AG04449 (cell line): ENCODE results near the gene IFNL3.
"Not testable (repeated sequence)": the region's sequence is repeated elsewhere in the genome, so short reads cannot be mapped to it uniquely, and the experiment has no call there.

Experiments
- CTCF ChIA-PET: fragments of 350-600 bp; formaldehyde crosslinking; extraction: SDS; loops from one replicate; lab custom pipeline; 2021; ENCODE audit warnings: antibody characterized with exemption; lab: Yijun Ruan, JAX
- POLR2A ChIA-PET: fragments of 400-600, 350-600 bp; formaldehyde crosslinking; extraction: SDS; loops from one replicate; lab custom pipeline; 2020; ENCODE audit warnings: antibody characterized with exemption, inconsistent platforms; lab: Yijun Ruan, JAX
- DNase-seq: peaks from one replicate; pipeline ENCODE4 v3.0.0-alpha.2; 2010; ENCODE audit warnings: low read depth, low spot score
- H3K4me3 ChIP-seq: 2 replicates; pipeline ENCODE4 v1.5.1; 2011; ENCODE audit warnings: low read depth, mild to moderate bottlenecking, control low read depth, low read length
- CTCF ChIP-seq: IDR thresholded peaks from one replicate; pipeline ENCODE4 v1.5.1; 2011; ENCODE audit warnings: mild to moderate bottlenecking, moderate library complexity, low read length, control low read depth, inconsistent platforms; ENCODE audit not compliant: insufficient read depth; ENCODE audit errors: missing control alignments

The IFNL3 gene

GRCh38 chr19:39251846-39252245 lies 7.0 kb upstream of the IFNL3 start:
- CTCF ChIA-PET, result interaction anchor here (1.3 kb wide), 1 partner anchor 142 kb away, joined by 3 read pairs; no protein-coding TSS in a partner anchor
- POLR2A ChIA-PET, result no interaction called here
- no peak for TF ChIP-seq CTCF
- no peak overlapping the region for H3K4me3 ChIP-seq
- DNase-seq, result no peak

- no peak for DNase-seq
- H3K4me3 ChIP-seq, result no peak overlapping the region
- CTCF ChIA-PET, result interaction anchor here (1.3 kb wide), 1 partner anchor 141 kb away, joined by 3 read pairs; no protein-coding TSS in a partner anchor
- TF ChIP-seq CTCF, result no peak
- POLR2A ChIA-PET, result no interaction called here
These were observed 6.3 kb upstream of the IFNL3 start for GRCh38 chr19:39251081-39251480.

GRCh38 chr19:39248806-39249205 lies 4.0 kb upstream of the IFNL3 start, which contains the start of gene IFNL4:
TSS of gene IFNL4 (minus strand) at chr19:39248856.
- no peak within 1 kb of the TSS for H3K4me3 ChIP-seq

GRCh38 chr19:39247701-39248664 lies 3.2 kb upstream of the IFNL3 start:
- no peak for DNase-seq
- TF ChIP-seq CTCF, result no peak
- ChIA-PET CTCF (no interaction called here), POLR2A (no interaction called here)
- H3K4me3 ChIP-seq, result no peak overlapping the region

More at GRCh38 chr19:39248806-39249205, 4.0 kb upstream of the IFNL3 start, which contains the start of gene IFNL4:
- ChIA-PET POLR2A (no interaction called here), CTCF (no interaction called here)
- no peak for DNase-seq
- TF ChIP-seq CTCF, result no peak

- CTCF ChIA-PET, result no interaction called here
- POLR2A ChIA-PET, result no interaction called here
- no peak for DNase-seq
- no peak overlapping the region for H3K4me3 ChIP-seq
- TF ChIP-seq CTCF, result no peak
These were observed 2.3 kb upstream of the IFNL3 start for GRCh38 chr19:39246951-39247669.

GRCh38 chr19:39245166-39245565 lies 360 bp upstream of the IFNL3 start:
- CTCF ChIA-PET, POLR2A ChIA-PET, DNase-seq, H3K4me3 ChIP-seq: not testable (repeated sequence)

GRCh38 chr19:39243741-39244140 lies 1.1 kb downstream of the IFNL3 start:
- H3K4me3 ChIP-seq, CTCF ChIA-PET, DNase-seq, POLR2A ChIA-PET: not testable (repeated sequence)
